PFSK-1 (cell line): ENCODE data around the gene NGB.

Source experiments
- FOXP2 ChIP-seq: optimal IDR thresholded peaks from 2 replicates; pipeline ENCODE3; 2011; ENCODE audit warnings: borderline replicate concordance, control low read depth, inconsistent platforms; ENCODE audit not compliant: insufficient read depth; ENCODE audit errors: extremely low read length, extremely low read depth
- POLR2AphosphoS5 ChIP-seq: IDR thresholded peaks from 2 replicates; pipeline ENCODE4 v1.6.1; 2012; ENCODE audit warnings: low read depth, mild to moderate bottlenecking, control low read depth, low read length, moderate library complexity
- SIN3A ChIP-seq: IDR thresholded peaks from 2 replicates; pipeline ENCODE4 v1.6.1; 2012; ENCODE audit warnings: mild to moderate bottlenecking, low read length, moderate library complexity, borderline replicate concordance; ENCODE audit not compliant: insufficient read depth
- TAF1 ChIP-seq: IDR thresholded peaks from 2 replicates; pipeline ENCODE4 v1.6.1; 2012; ENCODE audit warnings: low read length, control low read depth, borderline replicate concordance; ENCODE audit not compliant: insufficient read depth
- TF ChIP-seq, protein P1 (sequence below), 2 experiments: IDR thresholded peaks; 2 replicates each; pipeline versions ENCODE4 v1.6.1 to v1.8.0; 2011 to 2012; ENCODE audit warnings: low read depth in 2 of 2, low read length in 2 of 2, control low read depth in 1 of 2, inconsistent platforms in 1 of 2, mild to moderate bottlenecking in 1 of 2, moderate library complexity in 1 of 2; ENCODE audit not compliant: insufficient read depth in 1 of 2

Gene NGB

DNA sequence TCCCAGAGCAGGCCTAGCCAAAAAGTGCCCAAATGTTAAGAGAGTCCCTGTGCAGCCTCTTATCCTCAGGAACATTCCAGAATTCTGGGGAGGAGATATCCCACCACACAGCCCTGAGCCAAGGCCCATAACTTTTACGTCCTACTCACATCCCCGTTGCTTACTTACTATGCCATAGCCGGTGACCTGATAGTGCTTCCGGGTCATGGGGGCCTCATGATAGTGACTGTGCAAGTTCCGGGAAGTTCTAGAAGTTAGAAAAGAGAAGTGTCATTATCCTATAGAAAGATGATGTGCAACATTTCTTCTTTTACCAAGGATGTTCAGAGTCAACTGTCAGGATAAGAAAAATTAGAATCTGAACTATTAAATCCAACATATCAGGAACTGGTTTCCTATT, 15.6 kb upstream of the NGB start:
- no peak for TF ChIP-seq SIN3A
- no peak for TF ChIP-seq FOXP2
- TF ChIP-seq, protein P1, sequence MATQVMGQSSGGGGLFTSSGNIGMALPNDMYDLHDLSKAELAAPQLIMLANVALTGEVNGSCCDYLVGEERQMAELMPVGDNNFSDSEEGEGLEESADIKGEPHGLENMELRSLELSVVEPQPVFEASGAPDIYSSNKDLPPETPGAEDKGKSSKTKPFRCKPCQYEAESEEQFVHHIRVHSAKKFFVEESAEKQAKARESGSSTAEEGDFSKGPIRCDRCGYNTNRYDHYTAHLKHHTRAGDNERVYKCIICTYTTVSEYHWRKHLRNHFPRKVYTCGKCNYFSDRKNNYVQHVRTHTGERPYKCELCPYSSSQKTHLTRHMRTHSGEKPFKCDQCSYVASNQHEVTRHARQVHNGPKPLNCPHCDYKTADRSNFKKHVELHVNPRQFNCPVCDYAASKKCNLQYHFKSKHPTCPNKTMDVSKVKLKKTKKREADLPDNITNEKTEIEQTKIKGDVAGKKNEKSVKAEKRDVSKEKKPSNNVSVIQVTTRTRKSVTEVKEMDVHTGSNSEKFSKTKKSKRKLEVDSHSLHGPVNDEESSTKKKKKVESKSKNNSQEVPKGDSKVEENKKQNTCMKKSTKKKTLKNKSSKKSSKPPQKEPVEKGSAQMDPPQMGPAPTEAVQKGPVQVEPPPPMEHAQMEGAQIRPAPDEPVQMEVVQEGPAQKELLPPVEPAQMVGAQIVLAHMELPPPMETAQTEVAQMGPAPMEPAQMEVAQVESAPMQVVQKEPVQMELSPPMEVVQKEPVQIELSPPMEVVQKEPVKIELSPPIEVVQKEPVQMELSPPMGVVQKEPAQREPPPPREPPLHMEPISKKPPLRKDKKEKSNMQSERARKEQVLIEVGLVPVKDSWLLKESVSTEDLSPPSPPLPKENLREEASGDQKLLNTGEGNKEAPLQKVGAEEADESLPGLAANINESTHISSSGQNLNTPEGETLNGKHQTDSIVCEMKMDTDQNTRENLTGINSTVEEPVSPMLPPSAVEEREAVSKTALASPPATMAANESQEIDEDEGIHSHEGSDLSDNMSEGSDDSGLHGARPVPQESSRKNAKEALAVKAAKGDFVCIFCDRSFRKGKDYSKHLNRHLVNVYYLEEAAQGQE (IDR thresholded peaks at IDR 0.05; ENCODE audit: insufficient read depth in 1 of 2, low read depth in 2 of 2, low read length in 2 of 2): no peak
- TF ChIP-seq TAF1: no peak
- no peak for TF ChIP-seq POLR2AphosphoS5

DNA sequence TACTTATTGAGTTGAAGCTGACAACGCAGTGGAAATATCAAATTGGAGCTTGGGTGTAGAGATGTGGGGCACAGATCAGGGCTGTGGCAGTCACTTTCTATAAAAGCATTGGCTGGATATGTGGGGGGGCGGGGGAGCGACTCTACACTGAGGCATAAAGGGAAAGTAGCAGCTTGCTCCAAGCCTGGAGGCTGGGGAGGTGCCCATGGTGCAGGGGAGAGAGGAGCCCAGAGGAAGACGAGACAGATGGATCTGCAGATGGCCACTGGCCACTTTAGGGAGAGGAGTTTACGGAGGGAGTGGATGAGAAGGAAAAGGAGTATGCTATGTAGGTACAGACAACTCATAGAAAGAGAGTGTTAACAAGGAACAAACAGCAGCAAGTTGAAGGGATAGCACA, 13.5 kb upstream of the NGB start:
- TF ChIP-seq SIN3A: no peak
- TF ChIP-seq FOXP2: no peak
- TF ChIP-seq, protein P1 (IDR thresholded peaks at IDR 0.05; ENCODE audit: insufficient read depth in 1 of 2, low read depth in 2 of 2, low read length in 2 of 2): no peak
- no peak for TF ChIP-seq POLR2AphosphoS5
- no peak for TF ChIP-seq TAF1

DNA sequence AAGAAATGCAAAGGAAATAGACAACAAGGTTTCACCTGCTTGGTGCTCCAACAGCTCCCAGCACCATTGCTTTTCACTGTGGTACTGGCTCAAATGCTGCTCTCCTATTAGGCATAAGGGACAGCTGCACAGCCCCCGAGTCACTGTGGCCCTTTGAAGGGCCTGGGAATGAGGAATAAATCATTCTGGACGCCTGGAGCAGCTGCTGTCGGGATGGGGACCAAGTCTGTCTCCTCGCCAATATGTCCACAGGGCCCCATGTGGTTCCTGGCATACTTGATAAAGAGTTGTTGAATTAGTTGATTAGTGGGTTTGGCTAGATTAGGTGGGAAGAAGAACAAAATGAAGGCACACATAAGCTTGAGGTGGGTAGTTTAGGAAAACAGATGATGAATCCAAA, 13.1 kb upstream of the NGB start:
- no peak for TF ChIP-seq FOXP2
- TF ChIP-seq SIN3A: no peak
- no peak for TF ChIP-seq POLR2AphosphoS5
- TF ChIP-seq, protein P1 (IDR thresholded peaks at IDR 0.05; ENCODE audit: insufficient read depth in 1 of 2, low read depth in 2 of 2, low read length in 2 of 2): no peak
- no peak for TF ChIP-seq TAF1

DNA sequence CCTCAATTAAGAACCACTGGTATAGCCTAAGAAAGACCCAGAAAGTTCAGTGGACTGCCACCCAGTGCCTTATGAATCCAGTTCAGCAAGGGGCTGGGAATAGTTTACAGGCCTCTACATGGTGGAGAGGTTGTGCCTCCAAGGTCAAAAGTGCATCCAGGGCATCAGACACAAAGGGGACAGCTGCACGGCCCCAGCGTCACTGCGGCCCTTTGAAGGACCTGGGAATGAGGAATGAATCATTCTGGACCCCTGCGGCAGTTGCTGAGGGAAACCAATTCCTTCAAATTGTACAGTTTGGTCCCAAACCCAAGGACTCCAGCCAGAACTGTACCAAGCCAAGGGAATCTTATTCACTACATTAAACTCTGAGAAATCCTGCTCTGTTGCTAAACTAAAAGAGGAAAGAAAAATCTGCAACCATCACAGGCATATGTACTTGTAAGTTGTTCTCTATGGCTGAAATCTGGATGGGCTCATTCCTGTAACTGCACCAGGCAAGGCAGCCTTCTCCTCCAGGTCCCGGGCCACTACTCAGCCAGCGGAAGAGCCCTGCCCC, 10.9 kb upstream of the NGB start:
- no peak for TF ChIP-seq TAF1
- no peak for TF ChIP-seq FOXP2
- TF ChIP-seq POLR2AphosphoS5: no peak
- TF ChIP-seq, protein P1 (IDR thresholded peaks at IDR 0.05; ENCODE audit: insufficient read depth in 1 of 2, low read depth in 2 of 2, low read length in 2 of 2): no peak
- no peak for TF ChIP-seq SIN3A

DNA sequence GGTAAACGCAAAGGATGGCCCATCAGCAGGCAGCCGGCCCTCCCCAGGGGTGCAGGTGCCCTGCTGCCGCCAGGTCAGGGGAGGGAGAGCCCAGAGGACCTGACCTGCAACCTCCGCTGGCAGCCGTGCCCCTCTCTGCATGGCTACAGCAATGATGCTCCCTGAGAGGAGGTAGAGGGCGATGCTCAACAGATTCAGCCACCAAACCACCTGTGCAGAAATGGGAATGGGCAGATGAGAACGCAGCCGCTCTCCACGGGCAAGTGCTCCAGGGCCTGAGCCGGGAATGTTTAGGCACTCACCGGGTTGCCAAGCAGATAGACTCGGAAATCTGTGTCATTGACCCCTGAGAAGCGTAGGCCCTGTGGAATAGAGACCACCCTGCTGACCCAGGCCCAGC, 8.7 kb upstream of the NGB start:
- TF ChIP-seq SIN3A (no peak), POLR2AphosphoS5 (no peak)
